HFFc6 (cell line): ENCODE results near the gene AP1G2. TPM values are rescaled to one million over a fixed set of nuclear protein-coding genes. Genes with fewer than 3 reads are reported as not detected.
A peak's percentile ranks its signal among the peaks of the same experiment; 100 is the strongest.

Experiments
- DNase-seq: peaks from one replicate; pipeline ENCODE4 v3.0.0-alpha.2; 2018
- H3K27ac Mint-ChIP-seq: 2 replicates; pipeline ENCODE4 v1.8.0; 2020; ENCODE audit warnings: mild to moderate bottlenecking, mixed read lengths
- H3K27me3 Mint-ChIP-seq: 2 replicates; pipeline ENCODE4 v1.8.0; 2021; ENCODE audit warnings: mild to moderate bottlenecking, moderate library complexity, mixed read lengths; ENCODE audit not compliant: insufficient read depth
- H3K36me3 Mint-ChIP-seq: 2 replicates; pipeline ENCODE4 v1.8.0; 2021; ENCODE audit warnings: low read depth, mixed read lengths
- H3K4me1 Mint-ChIP-seq: 2 replicates; pipeline ENCODE4 v1.8.0; 2020; ENCODE audit warnings: low read depth, mixed read lengths
- H3K4me3 Mint-ChIP-seq: 2 replicates; pipeline ENCODE4 v1.8.0; 2020; ENCODE audit warnings: mild to moderate bottlenecking, moderate library complexity, mixed read lengths
- H3K9me3 Mint-ChIP-seq: 2 replicates; pipeline ENCODE4 v1.8.0; 2020; ENCODE audit warnings: mild to moderate bottlenecking, mixed read lengths
- CTCF ChIP-seq: fragments of 200-600 bp; sonication (generic); IDR thresholded peaks from 2 replicates; pipeline ENCODE4 v1.5.0; 2021; ENCODE audit warnings: antibody characterized with exemption, mild to moderate bottlenecking
- total RNA-seq, 6 experiments: library from RNA; stranded (reverse); fragmentation: NEBNext Ultra II Directional; extraction: Animal tissue kit (Norgen Biotek cat#: 25700); gene quantifications; 2 replicates in 1 of 6; 3 replicates in 5 of 6; pipeline ENCODE4 v1.2.3, GENCODE V29; 2021

Gene AP1G2
- total RNA-seq, 6 experiments from 2014 or later: 1.6 to 8.3 (median 2.2) TPM

GRCh38 chr14:23563473-23564180, 4.0 kb downstream of the AP1G2 start:
- H3K4me3 Mint-ChIP-seq: no peak overlapping the region
- peaks cover 11% of the 10 kb centered on the region for H3K4me1 Mint-ChIP-seq
- no peaks in the 10 kb centered on the region for H3K9me3 Mint-ChIP-seq
- no peak for DNase-seq
- H3K27ac Mint-ChIP-seq: no peak overlapping the region
- TF ChIP-seq CTCF: no peak
- H3K36me3 Mint-ChIP-seq: peaks cover 4% of the 10 kb centered on the region; the same call in 1 of the 2 replicates
- peaks cover 19% of the 10 kb centered on the region for H3K27me3 Mint-ChIP-seq

- DNase-seq: no peak
- H3K9me3 Mint-ChIP-seq: no peaks in the 10 kb centered on the region
- no peak overlapping the region for H3K27ac Mint-ChIP-seq
- no peak overlapping the region for H3K4me3 Mint-ChIP-seq
- peaks cover 16% of the 10 kb centered on the region for H3K27me3 Mint-ChIP-seq
- H3K4me1 Mint-ChIP-seq: peaks cover 12% of the 10 kb centered on the region
- TF ChIP-seq CTCF: peak; percentile 95
- peaks cover 4% of the 10 kb centered on the region; the same call in 1 of the 2 replicates for H3K36me3 Mint-ChIP-seq
These were observed 4.6 kb downstream of the AP1G2 start for GRCh38 chr14:23562822-23563472.

- H3K27ac Mint-ChIP-seq: no peak overlapping the region
- H3K4me1 Mint-ChIP-seq: peaks cover 20% of the 10 kb centered on the region
- peaks cover 11% of the 10 kb centered on the region for H3K27me3 Mint-ChIP-seq
- DNase-seq: no peak
- H3K4me3 Mint-ChIP-seq: no peak overlapping the region
- no peak for TF ChIP-seq CTCF
- peaks cover 4% of the 10 kb centered on the region; the same call in 1 of the 2 replicates for H3K36me3 Mint-ChIP-seq
- H3K9me3 Mint-ChIP-seq: no peaks in the 10 kb centered on the region
These were observed 5.4 kb downstream of the AP1G2 start for GRCh38 chr14:23561873-23562821.

- TF ChIP-seq CTCF: no peak
- no peaks in the 10 kb centered on the region for H3K9me3 Mint-ChIP-seq
- H3K27me3 Mint-ChIP-seq: peaks cover 2% of the 10 kb centered on the region; the same call in 1 of the 2 replicates
- H3K27ac Mint-ChIP-seq: no peak overlapping the region
- H3K4me3 Mint-ChIP-seq: no peak overlapping the region
- no peak for DNase-seq
- H3K4me1 Mint-ChIP-seq: peaks cover 22% of the 10 kb centered on the region
- H3K36me3 Mint-ChIP-seq: peaks cover 4% of the 10 kb centered on the region; the same call in 1 of the 2 replicates
These were observed 6.3 kb downstream of the AP1G2 start for GRCh38 chr14:23561259-23561658.

GRCh38 chr14:23559926-23560520, 7.6 kb downstream of the AP1G2 start:
- Mint-ChIP-seq H3K9me3 (no peaks in the 10 kb centered on the region), H3K27ac (no peak overlapping the region), H3K4me3 (no peak overlapping the region), H3K36me3 (peaks cover 4% of the 10 kb centered on the region; the same call in 1 of the 2 replicates), H3K4me1 (peaks cover 30% of the 10 kb centered on the region), H3K27me3 (peaks cover 2% of the 10 kb centered on the region; the same call in 1 of the 2 replicates)
- no peak for TF ChIP-seq CTCF
- DNase-seq: no peak
